Osteoblast (primary cell): ENCODE results near the gene ATP1B1. TPM values are rescaled to one million over a fixed set of nuclear protein-coding genes. Genes with fewer than 3 reads are reported as not detected.
A peak's percentile ranks its signal among the peaks of the same experiment; 100 is the strongest.

Experiments
- DNase-seq: peaks from one replicate; pipeline ENCODE4 v3.0.0; 2011; ENCODE audit warnings: low spot score, mixed read lengths; ENCODE audit not compliant: insufficient read length; ENCODE audit errors: missing footprints
- H2AFZ ChIP-seq: 2 replicates; pipeline ENCODE4 v1.6.0; 2011; ENCODE audit warnings: mild to moderate bottlenecking, low read length
- H3K27ac ChIP-seq: 2 replicates; pipeline ENCODE4 v1.5.1; 2011; ENCODE audit warnings: mild to moderate bottlenecking, low read depth, low read length, moderate library complexity
- H3K27me3 ChIP-seq: 2 replicates; pipeline ENCODE4 v1.6.0; 2012; ENCODE audit warnings: mild to moderate bottlenecking, control low read depth, inconsistent platforms, low read length, moderate library complexity; ENCODE audit not compliant: insufficient read depth
- H3K36me3 ChIP-seq: 2 replicates; pipeline ENCODE4 v1.5.1; 2011; ENCODE audit warnings: mild to moderate bottlenecking, low read length, control low read depth, moderate library complexity; ENCODE audit not compliant: insufficient read depth
- H3K4me1 ChIP-seq: 2 replicates; pipeline ENCODE4 v1.5.1; 2011; ENCODE audit warnings: mild to moderate bottlenecking, low read length, control low read depth, moderate library complexity; ENCODE audit not compliant: insufficient read depth
- H3K4me2 ChIP-seq: 2 replicates; pipeline ENCODE4 v1.6.0; 2011; ENCODE audit warnings: mild to moderate bottlenecking, low read length; ENCODE audit not compliant: insufficient read depth
- H3K4me3 ChIP-seq: fragments of 200-600 bp; sonication (generic); 3 replicates; pipeline ENCODE4 v1.5.1; 2012; ENCODE audit warnings: mild to moderate bottlenecking, low read length, inconsistent platforms; ENCODE audit not compliant: insufficient read depth
- H3K79me2 ChIP-seq: 2 replicates; pipeline ENCODE4 v1.6.0; 2012; ENCODE audit warnings: mild to moderate bottlenecking, low read length, control low read depth, inconsistent platforms; ENCODE audit not compliant: insufficient read depth
- H3K9me3 ChIP-seq: 2 replicates; pipeline ENCODE4 v1.5.1; 2011; ENCODE audit warnings: low read depth, low read length, control low read depth
- H4K20me1 ChIP-seq: 2 replicates; pipeline ENCODE4 v1.6.0; 2012; ENCODE audit warnings: mild to moderate bottlenecking, low read length, control low read depth; ENCODE audit not compliant: insufficient read depth
- total RNA-seq: library from RNA; depleted of rRNA; stranded (reverse); fragments of >200 nt; gene quantifications from 2 replicates; pipeline ENCODE4 v1.2.3, GENCODE V29; 2012
- TF ChIP-seq, protein P1 (sequence below): IDR thresholded peaks from 2 replicates; pipeline ENCODE4 v1.5.1; 2011; ENCODE audit warnings: mild to moderate bottlenecking, low read depth, low read length, moderate library complexity; ENCODE audit errors: extremely low read depth

Gene ATP1B1
- total RNA-seq, 1 donor = 8.3 TPM

DNA sequence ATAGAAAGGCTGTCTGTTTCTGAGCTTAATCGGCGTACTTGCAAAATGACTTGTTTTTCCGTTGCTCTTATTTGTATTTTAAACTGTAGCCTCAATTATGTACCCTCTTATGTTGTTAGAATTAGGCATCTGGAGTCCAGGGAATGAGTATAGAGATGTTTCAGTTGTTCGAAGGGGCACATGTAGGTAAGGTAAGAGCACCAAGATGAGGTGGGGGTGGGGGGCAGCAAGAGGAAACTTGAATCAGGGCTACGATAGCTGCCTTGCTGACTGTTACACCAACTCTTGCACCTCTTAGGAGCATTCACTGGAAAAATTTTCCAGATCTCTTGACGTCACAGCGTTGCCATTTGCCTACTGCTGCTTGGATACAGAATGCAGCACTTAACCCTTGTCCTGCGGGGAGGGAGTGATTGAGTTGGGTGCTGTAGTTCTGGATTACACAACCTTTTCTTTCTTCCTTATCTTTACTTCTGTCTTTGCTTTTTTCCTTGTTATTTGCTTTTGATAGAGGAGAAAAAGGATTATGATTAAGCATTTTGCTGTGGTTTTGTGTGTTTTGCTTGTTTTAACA lies 3.2 kb downstream of the ATP1B1 start:
- Histone ChIP-seq H3K27ac (peak overlapping the region; percentile 93), H3K4me3 (peak overlapping the region; percentile 23), H3K4me1 (peaks cover 53% of the 10 kb centered on the region), H3K79me2 (peaks cover 40% of the 10 kb centered on the region), H3K36me3 (peaks cover 12% of the 10 kb centered on the region), H3K4me2 (peak overlapping the region; percentile 71), H3K9me3 (no peaks in the 10 kb centered on the region), H4K20me1 (no peaks in the 10 kb centered on the region), H2AFZ (peak overlapping the region; percentile 33), H3K27me3 (peaks cover 10% of the 10 kb centered on the region)
- peak; percentile 88 for DNase-seq
- TF ChIP-seq, protein P1, sequence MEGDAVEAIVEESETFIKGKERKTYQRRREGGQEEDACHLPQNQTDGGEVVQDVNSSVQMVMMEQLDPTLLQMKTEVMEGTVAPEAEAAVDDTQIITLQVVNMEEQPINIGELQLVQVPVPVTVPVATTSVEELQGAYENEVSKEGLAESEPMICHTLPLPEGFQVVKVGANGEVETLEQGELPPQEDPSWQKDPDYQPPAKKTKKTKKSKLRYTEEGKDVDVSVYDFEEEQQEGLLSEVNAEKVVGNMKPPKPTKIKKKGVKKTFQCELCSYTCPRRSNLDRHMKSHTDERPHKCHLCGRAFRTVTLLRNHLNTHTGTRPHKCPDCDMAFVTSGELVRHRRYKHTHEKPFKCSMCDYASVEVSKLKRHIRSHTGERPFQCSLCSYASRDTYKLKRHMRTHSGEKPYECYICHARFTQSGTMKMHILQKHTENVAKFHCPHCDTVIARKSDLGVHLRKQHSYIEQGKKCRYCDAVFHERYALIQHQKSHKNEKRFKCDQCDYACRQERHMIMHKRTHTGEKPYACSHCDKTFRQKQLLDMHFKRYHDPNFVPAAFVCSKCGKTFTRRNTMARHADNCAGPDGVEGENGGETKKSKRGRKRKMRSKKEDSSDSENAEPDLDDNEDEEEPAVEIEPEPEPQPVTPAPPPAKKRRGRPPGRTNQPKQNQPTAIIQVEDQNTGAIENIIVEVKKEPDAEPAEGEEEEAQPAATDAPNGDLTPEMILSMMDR = no peak

DNA sequence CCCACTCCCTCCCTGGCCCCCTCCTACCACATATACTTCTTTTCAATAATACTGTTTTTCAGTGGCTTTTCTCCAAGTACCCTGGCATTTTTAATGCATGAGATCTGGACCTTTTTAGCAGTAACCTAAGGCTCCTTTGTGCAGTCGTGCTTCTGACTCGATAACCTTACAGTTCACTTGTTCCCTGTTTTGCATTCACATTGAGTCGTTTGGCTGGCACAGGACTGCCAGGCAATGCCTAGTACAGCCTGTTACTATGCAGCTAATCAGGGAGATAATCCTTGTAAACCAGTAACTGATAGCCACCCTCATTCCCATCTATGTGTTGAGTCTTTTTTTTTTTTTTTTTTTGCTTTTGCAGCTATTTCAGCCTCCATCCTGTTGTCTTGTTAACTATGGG lies 3.7 kb downstream of the ATP1B1 start:
- Histone ChIP-seq H2AFZ (peak overlapping the region; percentile 20), H4K20me1 (no peaks in the 10 kb centered on the region), H3K36me3 (peaks cover 12% of the 10 kb centered on the region), H3K27me3 (peaks cover 4% of the 10 kb centered on the region), H3K9me3 (no peaks in the 10 kb centered on the region), H3K4me3 (peak overlapping the region; percentile 23), H3K27ac (peak overlapping the region; percentile 93), H3K4me1 (peaks cover 53% of the 10 kb centered on the region), H3K79me2 (peaks cover 40% of the 10 kb centered on the region), H3K4me2 (peak overlapping the region; percentile 71)
- TF ChIP-seq, protein P1 = no peak
- DNase-seq = no peak

DNA sequence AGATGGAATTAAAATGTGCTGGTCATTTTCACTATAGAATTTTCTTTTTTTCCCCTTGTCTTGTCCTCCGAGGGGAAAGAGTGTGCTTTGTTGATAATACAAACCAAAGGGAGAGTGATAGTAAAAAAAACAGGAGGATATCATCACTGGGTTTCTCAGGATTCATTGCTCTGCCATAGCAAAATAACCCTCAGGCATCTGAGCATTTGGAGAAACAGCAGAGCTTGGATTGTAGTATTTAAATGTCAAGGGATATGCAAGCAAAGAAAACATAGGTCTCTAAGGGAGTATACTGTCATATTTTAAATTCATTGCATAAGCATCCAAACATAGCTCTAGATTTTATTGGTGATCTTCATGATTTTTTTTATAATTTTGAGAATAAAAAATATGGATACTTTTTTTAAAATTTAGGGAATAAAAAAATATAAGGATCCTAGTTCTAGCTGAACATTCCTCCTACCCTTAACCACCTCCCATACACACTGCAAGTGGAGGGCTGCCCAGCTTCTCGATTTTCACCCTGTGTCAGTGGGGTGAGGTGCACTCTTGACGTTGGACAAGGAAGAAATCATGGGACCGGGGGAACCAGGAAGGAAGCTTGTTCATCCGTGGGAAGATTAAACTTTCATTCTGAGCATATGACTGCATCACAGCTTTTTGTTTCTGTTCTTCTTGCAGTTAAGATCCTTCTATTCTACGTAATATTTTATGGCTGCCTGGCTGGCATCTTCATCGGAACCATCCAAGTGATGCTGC lies 4.4 kb downstream of the ATP1B1 start:
- H3K79me2 ChIP-seq = peaks cover 40% of the 10 kb centered on the region
- H3K27me3 ChIP-seq = no peaks in the 10 kb centered on the region
- peak overlapping the region; percentile 24 for H3K4me3 ChIP-seq
- peak overlapping the region; percentile 93 for H3K27ac ChIP-seq
- peaks cover 12% of the 10 kb centered on the region for H3K36me3 ChIP-seq
- DNase-seq = peak; percentile 63
- peaks cover 53% of the 10 kb centered on the region for H3K4me1 ChIP-seq
- TF ChIP-seq, protein P1 = no peak
- H2AFZ ChIP-seq = no peak overlapping the region
- H3K9me3 ChIP-seq = no peaks in the 10 kb centered on the region
- no peaks in the 10 kb centered on the region for H4K20me1 ChIP-seq
- peak overlapping the region; percentile 71 for H3K4me2 ChIP-seq

DNA sequence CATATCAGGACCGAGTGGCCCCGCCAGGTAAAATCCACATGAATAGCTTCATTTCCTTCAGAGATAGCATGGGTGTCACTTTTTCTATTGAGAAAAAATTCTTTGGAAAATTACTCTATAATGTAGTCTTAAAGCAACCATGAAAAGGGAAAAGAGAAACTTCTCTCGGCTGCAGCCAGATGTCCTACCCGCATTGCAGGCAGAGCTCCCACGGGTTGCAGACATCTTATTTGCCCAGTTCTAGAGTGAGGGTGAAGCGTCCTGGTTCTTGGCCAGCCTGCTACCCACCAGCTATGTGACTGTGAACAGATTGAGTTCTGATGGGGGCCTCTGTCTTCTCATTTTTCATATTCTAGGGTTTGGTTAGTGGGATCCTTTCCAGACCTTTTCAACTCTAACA lies 5.0 kb downstream of the ATP1B1 start:
- H3K4me3 ChIP-seq = peak overlapping the region; percentile 24
- no peaks in the 10 kb centered on the region for H3K9me3 ChIP-seq
- H3K27ac ChIP-seq = peak overlapping the region; percentile 93
- H4K20me1 ChIP-seq = no peaks in the 10 kb centered on the region
- H3K79me2 ChIP-seq = peaks cover 43% of the 10 kb centered on the region
- no peak overlapping the region for H2AFZ ChIP-seq
- H3K27me3 ChIP-seq = no peaks in the 10 kb centered on the region
- TF ChIP-seq, protein P1 = no peak
- peak overlapping the region; percentile 71 for H3K4me2 ChIP-seq
- no peak for DNase-seq
- peaks cover 53% of the 10 kb centered on the region for H3K4me1 ChIP-seq
- H3K36me3 ChIP-seq = peaks cover 12% of the 10 kb centered on the region
